DND-41 (cell line): ENCODE data around the gene SPATS2.

Experiments used
- ATAC-seq: fragments of 200-7000 bp; cut with Tn5 transposase; 3 replicates; pipeline ENCODE4 v1.9.1; 2021; ENCODE audit warnings: low read depth; ENCODE audit not compliant: insufficient read depth
- DNase-seq: peaks from one replicate; pipeline ENCODE4 v3.0.0-alpha.2; 2020
- H2AFZ ChIP-seq: 2 replicates; pipeline ENCODE4 v1.6.0; 2012; ENCODE audit warnings: low read depth, low read length
- H3K27ac ChIP-seq: 2 replicates; pipeline ENCODE4 v1.5.1; 2012; ENCODE audit warnings: low read length, inconsistent platforms
- H3K27me3 ChIP-seq: fragments of 200-600 bp; sonication (generic); 2 replicates; pipeline ENCODE4 v1.6.0; 2012; ENCODE audit warnings: low read length, mild to moderate bottlenecking, inconsistent platforms; ENCODE audit not compliant: insufficient read depth, poor library complexity
- H3K36me3 ChIP-seq: 2 replicates; pipeline ENCODE4 v1.5.1; 2012; ENCODE audit warnings: low read length, inconsistent platforms; ENCODE audit not compliant: insufficient read depth
- H3K4me1 ChIP-seq: 2 replicates; pipeline ENCODE4 v1.5.1; 2012; ENCODE audit warnings: mild to moderate bottlenecking, low read length; ENCODE audit not compliant: insufficient read depth
- H3K4me2 ChIP-seq: 2 replicates; pipeline ENCODE4 v1.6.0; 2012; ENCODE audit warnings: mild to moderate bottlenecking, moderate library complexity, low read length, inconsistent platforms; ENCODE audit not compliant: insufficient read depth
- H3K4me3 ChIP-seq, 2 experiments: fragments of 200-600 bp in 1 of 2; shearing (Covaris generic) in 1 of 2; 2 replicates each; pipeline ENCODE4 v1.5.1; 2012 to 2016; ENCODE audit warnings: inconsistent platforms in 2 of 2, low read length in 2 of 2, mild to moderate bottlenecking in 2 of 2, low read depth in 1 of 2, moderate library complexity in 1 of 2
- H3K79me2 ChIP-seq: 2 replicates; pipeline ENCODE4 v1.6.0; 2012; ENCODE audit warnings: low read length, inconsistent platforms; ENCODE audit not compliant: insufficient read depth
- H3K9ac ChIP-seq: 2 replicates; pipeline ENCODE4 v1.6.0; 2012; ENCODE audit warnings: low read depth, mild to moderate bottlenecking, inconsistent platforms, low read length, moderate library complexity
- H3K9me3 ChIP-seq: 2 replicates; pipeline ENCODE4 v1.5.1; 2012; ENCODE audit warnings: low read length, moderate library complexity, mild to moderate bottlenecking, inconsistent platforms; ENCODE audit not compliant: insufficient read depth, severe bottlenecking
- H4K20me1 ChIP-seq: 2 replicates; pipeline ENCODE4 v1.6.0; 2012; ENCODE audit warnings: low read length; ENCODE audit not compliant: insufficient read depth
- EZH2 ChIP-seq: IDR thresholded peaks from 3 replicates; pipeline ENCODE4 v1.6.1; 2012; ENCODE audit warnings: borderline replicate concordance, low read depth, mild to moderate bottlenecking, moderate library complexity, low read length, inconsistent platforms; ENCODE audit not compliant: severe bottlenecking
- TF ChIP-seq, protein P1 (sequence below): IDR thresholded peaks from 2 replicates; pipeline ENCODE4 v1.5.1; 2012; ENCODE audit warnings: borderline replicate concordance, low read length, moderate library complexity, mild to moderate bottlenecking; ENCODE audit not compliant: poor library complexity, severe bottlenecking; ENCODE audit errors: extremely low read depth

SPATS2 gene

DNA sequence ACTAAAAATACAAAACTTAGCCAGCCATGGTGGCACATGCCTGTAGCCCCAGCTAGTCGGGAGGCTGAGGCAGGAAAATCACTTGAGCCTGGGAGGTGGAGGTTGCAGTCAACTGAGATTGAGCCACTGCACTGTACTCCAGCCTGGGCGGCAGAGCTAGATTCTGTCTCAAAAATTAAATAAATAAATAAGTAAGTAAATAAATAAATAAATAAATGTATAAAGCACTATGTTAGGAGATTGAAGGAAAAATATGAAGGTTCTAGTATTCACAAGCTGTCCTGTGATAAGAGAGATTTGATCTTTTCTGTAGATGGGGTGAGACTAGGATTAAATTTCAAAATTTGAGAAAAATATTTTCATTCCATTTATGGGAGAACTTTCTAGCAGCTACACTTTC, 14.9 kb upstream of the SPATS2 start:
- TF ChIP-seq EZH2, result no peak
- TF ChIP-seq, protein P1, sequence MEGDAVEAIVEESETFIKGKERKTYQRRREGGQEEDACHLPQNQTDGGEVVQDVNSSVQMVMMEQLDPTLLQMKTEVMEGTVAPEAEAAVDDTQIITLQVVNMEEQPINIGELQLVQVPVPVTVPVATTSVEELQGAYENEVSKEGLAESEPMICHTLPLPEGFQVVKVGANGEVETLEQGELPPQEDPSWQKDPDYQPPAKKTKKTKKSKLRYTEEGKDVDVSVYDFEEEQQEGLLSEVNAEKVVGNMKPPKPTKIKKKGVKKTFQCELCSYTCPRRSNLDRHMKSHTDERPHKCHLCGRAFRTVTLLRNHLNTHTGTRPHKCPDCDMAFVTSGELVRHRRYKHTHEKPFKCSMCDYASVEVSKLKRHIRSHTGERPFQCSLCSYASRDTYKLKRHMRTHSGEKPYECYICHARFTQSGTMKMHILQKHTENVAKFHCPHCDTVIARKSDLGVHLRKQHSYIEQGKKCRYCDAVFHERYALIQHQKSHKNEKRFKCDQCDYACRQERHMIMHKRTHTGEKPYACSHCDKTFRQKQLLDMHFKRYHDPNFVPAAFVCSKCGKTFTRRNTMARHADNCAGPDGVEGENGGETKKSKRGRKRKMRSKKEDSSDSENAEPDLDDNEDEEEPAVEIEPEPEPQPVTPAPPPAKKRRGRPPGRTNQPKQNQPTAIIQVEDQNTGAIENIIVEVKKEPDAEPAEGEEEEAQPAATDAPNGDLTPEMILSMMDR, result no peak
- H3K27ac ChIP-seq, result no peak overlapping the region
- 0 out of 2 replicates have a peak, but pooled peaks cover under 1% of the 10 kb centered on the region for H4K20me1 ChIP-seq
- ATAC-seq (no peak), DNase-seq (peak; percentile 1)
- peaks cover 7% of the 10 kb centered on the region for H3K4me1 ChIP-seq
- H3K79me2 ChIP-seq, result no peaks in the 10 kb centered on the region
- no peaks in the 10 kb centered on the region for H3K9me3 ChIP-seq
- no peak overlapping the region for H3K4me3 ChIP-seq
- no peak overlapping the region for H3K9ac ChIP-seq
- H3K4me2 ChIP-seq, result no peak overlapping the region
- no peaks in the 10 kb centered on the region for H3K36me3 ChIP-seq
- H3K27me3 ChIP-seq, result no peaks in the 10 kb centered on the region
- H2AFZ ChIP-seq, result no peak overlapping the region

DNA sequence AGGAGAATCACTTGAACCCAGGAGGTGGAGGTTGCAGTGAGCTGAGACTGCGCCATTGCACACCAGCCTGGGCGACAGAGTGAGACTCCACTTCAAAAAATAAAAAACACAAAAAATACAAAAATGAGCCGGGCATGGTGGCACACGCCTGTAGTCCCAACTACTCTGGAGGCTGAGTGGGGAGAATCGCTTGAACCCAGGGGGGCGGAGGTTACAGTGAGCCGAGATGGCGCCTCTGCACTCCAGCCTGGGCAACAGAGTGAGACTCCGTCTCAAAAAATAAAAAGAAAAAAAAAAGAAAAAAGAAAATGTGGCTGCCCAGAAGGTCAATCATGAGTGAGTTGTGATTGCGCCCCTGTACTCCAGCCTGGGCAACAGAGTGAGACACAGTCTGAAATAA, 11.3 kb upstream of the SPATS2 start:
- Histone ChIP-seq H3K27ac (no peak overlapping the region), H3K36me3 (no peaks in the 10 kb centered on the region), H3K4me1 (peaks cover 6% of the 10 kb centered on the region), H3K9me3 (no peaks in the 10 kb centered on the region), H3K4me3 (no peak overlapping the region), H2AFZ (no peak overlapping the region), H3K27me3 (no peaks in the 10 kb centered on the region), H3K9ac (no peak overlapping the region), H4K20me1 (no peaks in the 10 kb centered on the region), H3K79me2 (no peaks in the 10 kb centered on the region), H3K4me2 (no peak overlapping the region)
- DNase-seq (peak; percentile 1), ATAC-seq (no peak)
- TF ChIP-seq EZH2, result no peak
- TF ChIP-seq, protein P1, result no peak

DNA sequence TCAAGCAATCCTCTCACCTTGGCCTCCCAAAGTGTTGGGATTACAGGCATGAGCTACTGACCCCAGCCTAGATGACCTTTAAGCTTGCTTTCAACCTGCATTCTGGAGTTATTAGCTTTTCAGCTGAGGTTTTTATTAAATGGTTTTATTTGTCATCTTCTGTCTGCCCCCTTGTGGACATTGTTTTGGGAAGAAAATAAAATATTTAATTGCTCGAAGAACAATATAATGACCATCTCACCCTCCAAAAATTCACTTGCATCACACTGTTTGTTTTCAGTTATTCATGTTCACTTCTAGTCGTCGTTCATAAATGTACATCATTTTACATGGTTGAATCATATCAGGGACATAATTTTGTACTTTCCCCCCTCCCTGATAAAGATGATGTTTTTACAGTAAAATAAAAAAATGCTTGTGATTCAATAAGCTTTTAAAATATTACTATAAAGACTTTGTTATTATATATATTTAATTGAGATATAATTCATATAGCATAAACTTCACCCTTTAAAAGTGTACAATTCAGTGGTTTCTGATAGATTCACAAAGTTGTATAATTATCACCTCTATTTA, 10.1 kb upstream of the SPATS2 start:
- H3K27me3 ChIP-seq, result no peaks in the 10 kb centered on the region
- peaks cover 6% of the 10 kb centered on the region for H3K4me1 ChIP-seq
- no peak for DNase-seq
- no peak overlapping the region for H3K27ac ChIP-seq
- no peaks in the 10 kb centered on the region for H3K9me3 ChIP-seq
- H3K36me3 ChIP-seq, result no peaks in the 10 kb centered on the region
- no peaks in the 10 kb centered on the region for H3K79me2 ChIP-seq
- no peaks in the 10 kb centered on the region for H4K20me1 ChIP-seq
- no peak for TF ChIP-seq EZH2
- TF ChIP-seq, protein P1, result peak; percentile 53
- no peak for ATAC-seq
- no peak overlapping the region for H3K4me2 ChIP-seq
- H2AFZ ChIP-seq, result no peak overlapping the region
- no peak overlapping the region for H3K4me3 ChIP-seq
- H3K9ac ChIP-seq, result no peak overlapping the region
